Activated T-cell treated with anti-CD3 and anti-CD28 coated beads for 1 hour (primary cell): ENCODE data around the gene ACOXL.

Experiments used
- DNase-seq: peaks from one replicate; pipeline ENCODE4 v3.0.0-alpha.2; 2020; ENCODE audit warnings: low read depth

The ACOXL gene

DNA sequence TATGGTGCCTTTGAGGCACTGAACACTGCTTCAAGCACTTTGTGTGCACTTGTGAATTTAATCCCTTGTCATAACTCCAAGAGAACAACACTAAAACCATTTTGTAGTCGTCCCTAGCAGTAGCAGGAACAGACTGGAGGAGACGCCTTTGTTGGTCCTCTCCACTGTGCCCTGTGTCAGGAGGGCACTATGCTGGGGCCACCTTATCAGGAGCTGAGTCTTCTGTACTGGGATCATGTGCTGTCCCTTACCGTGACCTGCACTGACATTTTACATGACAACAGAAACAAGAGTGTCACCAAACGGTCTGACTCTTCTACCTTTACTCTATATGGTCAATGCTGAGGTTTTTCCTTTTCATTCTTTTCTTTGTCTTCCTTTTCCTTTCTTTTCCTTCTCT, 62.0 kb downstream of the ACOXL start:
- DNase-seq, result no peak

- DNase-seq, result no peak
These were observed 62.6 kb downstream of the ACOXL start for GRCh38 chr2:110794951-110795350.

GRCh38 chr2:110796716-110797301, 64.4 kb downstream of the ACOXL start:
- no peak for DNase-seq

DNA sequence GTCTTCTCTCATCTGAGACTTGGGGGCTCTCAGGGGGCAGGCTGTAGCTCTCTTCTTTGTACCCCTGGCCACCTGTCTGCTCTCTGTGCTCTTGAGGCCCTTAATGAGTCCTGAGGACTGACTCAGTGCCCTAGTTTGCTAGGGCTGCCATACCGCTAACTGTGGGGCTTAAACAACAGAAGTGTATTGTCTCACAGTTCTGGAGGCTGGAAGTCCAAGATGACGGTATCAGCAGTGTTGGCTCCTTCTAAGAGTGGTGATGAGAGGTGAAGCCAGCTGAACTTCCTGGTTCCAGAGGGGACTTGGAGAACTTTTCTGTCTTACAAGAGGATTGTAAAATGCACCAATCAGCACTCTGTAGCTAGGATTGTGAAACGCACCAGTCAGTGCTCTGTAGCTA, 67.0 kb downstream of the ACOXL start:
- DNase-seq, result no peak

DNA sequence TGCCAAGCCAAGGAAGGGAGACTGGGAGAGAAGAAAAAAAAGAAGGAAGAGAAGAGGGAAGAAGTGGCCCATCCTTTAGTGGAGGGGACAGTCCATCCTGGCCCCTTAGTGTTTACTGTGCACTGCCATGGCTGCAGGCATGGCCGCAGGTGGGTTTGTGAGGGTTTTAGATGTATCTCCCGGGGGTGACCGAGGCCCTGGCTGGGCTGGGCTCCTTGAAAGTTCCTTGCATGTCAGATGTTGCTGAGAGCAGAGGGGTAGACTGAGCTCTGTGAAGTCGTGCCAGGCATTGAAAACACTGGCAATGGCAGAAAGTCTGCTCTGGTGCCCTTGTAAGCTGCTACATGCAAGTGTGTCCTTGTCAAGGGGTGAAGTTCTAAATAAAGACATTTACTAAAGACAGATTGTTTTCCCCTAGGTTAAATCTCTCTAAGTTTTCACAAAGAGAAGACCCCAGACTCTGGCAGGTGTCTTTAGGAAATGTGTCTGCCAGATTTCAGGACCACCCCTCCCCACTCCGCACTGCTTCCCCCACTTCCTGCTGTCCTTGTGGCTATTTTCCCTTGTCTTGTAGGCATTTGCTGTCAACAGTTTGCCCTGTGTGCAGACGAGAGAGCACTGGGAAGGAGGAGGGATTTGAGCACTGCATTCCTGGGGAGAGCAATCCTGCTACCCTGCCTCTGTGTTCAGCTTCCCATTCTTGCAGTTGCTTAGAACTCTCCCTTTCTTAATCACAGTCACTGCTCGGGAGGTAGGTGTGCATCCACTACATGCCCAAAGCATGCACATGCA, 68.4 kb downstream of the ACOXL start:
- no peak for DNase-seq

GRCh38 chr2:110802208-110802932, 70.0 kb downstream of the ACOXL start:
- DNase-seq, result no peak

DNA sequence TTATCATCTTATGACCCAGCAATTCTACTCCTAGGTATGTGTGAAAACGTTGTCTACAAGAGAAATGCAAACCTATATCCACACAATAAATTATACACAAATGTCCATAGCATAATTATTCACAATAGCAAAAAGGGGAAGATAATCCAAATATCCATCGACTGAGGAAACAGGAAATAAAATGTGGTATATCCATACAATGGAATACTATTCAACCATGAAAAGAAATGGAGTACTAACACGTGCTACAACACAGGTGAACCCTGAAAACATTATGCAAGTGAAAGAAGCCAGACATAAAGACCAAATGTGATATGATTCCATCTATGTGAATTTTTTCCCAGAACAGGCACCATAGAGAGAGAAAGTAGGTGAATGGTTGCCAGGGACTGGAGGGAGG, 72.1 kb downstream of the ACOXL start:
- no peak for DNase-seq

- DNase-seq, result peak; percentile 5
These were observed 72.5 kb downstream of the ACOXL start for GRCh38 chr2:110804915-110805314.

GRCh38 chr2:110805894-110806452, 73.6 kb downstream of the ACOXL start:
- no peak for DNase-seq

DNA sequence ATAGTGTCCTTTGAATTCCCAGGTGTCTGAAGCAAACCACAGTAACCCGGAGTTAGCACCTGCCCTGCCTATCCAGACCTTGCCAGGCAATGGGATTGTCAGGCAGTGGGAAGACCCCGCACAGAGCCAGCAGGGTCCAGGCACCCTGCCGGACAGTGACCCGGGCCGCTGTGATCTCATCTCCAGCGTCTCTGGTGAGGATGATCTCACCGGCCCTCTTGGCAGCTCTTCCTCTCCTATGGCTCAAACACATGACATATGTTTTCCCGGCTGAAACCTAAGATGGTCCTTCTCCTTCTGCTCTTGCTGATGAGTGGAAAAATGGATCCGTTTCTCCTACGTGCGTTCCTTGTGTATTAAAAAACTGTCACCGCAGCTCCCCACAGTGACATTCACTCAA, 75.1 kb downstream of the ACOXL start:
- no peak for DNase-seq

DNA sequence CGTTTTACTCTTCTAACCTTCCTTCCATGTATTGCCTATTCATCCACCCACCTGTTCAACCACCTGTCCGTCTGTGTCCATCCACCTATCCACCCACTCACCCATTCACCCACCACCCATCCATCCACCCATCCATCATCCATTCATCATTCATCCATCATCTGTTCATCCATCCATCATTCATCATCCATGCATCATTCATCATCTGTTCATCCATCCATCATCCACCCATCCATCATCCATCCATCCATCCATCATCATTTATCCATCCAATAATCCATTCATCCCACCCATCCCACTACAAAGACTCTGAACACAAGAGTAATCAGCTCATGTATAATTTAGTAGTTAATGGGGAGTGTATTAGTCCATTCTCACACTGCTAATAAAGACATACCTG, 78.0 kb downstream of the ACOXL start:
- DNase-seq, result no peak

GRCh38 chr2:110812726-110813645, 80.6 kb downstream of the ACOXL start:
- DNase-seq, result no peak

DNA sequence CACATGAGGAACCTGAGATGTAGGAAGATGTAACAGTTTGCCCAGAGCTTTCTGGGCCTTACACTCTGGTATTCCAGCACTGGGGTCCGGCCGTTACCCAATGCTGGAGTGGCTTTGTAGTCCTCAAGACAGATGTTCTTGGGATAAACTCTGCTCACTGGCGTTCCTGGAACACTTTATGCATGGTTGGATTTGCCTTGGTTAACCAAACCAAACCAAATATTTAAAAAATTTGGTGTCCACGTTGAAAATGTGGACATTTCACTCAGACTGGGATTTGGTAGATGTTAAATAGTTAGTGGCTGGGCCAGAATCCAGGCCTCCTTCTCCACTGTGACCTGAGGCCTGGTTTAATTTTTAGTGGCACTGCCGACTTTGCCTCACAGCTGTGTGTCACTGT, 81.5 kb downstream of the ACOXL start:
- DNase-seq, result no peak

DNA sequence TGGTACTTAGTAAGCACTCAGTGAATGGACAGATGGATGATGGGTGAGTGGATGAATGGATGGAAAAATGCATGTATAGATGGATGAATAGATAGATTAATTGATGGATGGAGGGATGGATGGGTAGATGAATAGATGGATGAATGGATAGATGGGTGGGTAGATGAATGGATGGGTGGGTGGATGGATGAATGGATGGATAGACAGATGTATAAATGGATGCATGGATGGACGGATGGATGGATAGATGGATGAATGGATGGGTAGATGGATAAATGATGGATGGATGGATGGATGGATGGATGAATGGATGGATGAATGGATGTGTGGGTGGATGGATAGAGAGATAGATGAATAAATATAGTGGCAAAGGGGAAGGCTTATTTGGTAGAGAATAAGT, 83.6 kb downstream of the ACOXL start:
- DNase-seq, result no peak

DNA sequence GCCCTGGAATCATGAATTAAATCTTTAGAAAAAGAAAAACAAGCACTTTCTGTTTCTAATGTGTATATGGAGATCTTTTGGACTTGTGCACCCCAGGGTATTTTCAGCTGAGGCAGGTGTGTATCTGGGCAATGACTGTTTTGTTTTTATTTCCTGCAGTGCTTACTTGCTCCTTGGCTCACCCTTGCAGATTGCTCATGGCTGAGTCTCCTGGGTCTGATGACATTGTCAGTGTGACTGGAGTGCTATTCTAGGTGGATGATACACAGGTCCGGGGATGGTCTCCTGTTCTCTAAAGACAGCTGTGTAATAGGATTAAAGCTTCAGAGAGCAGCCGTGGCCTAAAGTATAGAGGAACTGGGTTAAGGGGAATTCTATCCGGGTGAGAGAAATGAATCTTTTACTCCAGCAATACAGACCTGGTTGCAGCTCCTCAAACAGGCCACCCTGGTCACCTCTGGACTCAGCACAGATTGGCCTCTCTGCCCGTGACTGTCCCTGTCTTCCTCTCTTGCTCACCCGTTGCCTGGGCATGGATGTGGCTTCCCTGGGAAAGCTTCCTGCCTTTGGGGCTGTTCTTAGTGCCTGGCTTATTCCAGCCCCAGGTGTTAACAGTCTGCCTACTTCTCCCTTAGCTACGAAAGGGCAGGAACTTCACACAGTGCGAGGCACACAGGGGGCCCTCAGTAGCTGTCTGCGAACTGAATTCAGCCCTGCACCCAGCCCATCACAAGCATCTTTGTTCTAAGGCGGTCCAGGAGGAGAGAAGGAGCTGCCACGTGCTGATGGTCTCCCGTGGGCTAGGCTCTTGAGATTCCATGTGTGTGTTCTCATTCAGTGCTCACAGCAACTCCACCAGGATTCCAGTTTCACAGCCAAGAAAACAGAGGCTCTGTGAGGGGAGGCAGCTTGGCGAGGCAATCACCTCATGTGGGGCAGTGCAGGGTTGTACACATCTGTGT, 84.3 kb downstream of the ACOXL start:
- DNase-seq, result no peak

- DNase-seq, result no peak
These were observed 86.6 kb downstream of the ACOXL start for GRCh38 chr2:110818767-110819481.

DNA sequence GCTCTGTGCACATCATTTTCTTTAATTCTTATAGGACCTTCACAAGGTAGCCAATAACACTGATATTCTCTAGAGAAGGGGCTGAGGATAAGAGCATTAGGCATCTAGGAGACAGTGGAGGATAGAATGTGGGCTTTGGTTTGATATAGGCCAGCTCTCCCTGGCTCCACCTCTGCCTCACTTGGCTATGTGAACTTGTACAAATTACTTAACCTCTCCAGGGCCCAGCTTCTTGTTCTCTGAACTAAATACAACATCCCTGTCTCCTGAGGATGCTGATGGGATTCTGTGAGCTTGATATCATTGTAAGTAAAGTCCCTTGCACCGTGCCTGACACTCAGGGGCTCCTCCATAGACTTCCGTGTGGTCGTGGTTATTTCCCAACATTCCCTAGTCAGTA, 87.3 kb downstream of the ACOXL start:
- no peak for DNase-seq

DNA sequence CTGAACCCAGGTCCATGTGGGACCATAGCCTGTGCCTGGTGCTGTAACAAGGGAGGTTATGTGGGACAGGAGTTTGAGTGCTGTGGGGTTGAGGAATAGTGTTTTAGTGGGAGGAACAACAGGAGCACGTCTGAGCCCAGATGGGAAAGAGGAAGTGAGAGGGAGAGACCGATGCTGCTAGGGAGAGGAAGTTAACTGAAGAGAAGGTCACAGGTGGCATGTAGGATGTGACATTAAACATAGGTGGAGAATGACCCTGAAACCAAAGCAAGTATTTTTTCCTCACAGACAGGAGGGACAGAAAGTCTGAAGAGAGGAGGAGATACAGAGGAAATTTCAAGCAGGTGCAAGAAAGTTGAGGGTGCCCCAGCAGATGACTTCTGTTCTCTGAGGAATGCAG, 87.8 kb downstream of the ACOXL start:
- no peak for DNase-seq

DNA sequence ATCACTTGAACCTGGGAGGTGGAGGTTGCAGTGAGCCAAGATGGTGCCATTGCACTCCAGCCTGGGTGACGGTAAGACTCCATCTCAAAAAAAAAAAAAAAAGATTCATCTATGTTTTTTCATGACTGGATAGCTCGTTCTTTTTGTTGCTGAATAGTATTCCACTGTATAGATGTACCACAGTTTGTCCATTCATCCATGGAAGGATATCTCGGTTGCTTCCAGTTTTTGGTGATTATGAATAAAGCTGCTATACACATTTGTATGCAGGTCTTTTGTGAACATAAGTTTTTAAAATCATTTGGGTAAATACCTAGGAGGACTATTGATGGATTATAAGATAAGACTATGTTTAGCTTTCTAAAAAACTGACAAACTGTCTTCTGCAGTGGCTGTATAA, 90.8 kb downstream of the ACOXL start:
- DNase-seq, result no peak

DNA sequence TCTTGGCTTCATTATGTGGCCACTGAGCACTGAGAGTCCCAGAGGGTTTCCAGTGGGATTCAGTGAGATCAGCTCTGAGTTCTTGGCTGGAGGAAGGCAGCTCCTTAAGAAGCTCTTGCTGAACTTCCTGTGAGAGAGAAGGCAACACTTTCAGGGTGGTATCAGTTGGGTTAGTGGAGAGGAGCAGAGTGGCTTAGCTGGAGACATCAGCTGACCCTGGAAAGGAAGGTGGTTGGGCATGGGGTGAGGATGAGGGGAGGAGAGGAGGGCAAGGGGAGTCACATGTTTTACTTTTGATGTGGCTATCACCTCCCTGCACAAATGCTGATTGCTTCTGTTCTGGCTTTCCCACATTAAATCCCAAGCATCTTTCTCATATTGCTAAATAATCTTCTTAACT, 95.1 kb downstream of the ACOXL start:
- DNase-seq, result no peak
